ENCODE results near the gene CLMP. TPM values are rescaled to one million over a fixed set of nuclear protein-coding genes. Genes with fewer than 3 reads are reported as not detected.

Gene CLMP
- total RNA-seq, 2 donors from 2014 or later: 48.3 to 126 TPM

- no peaks in the 10 kb centered on the region for H3K4me1 ChIP-seq (ENCODE audit: control insufficient read depth in 1 of 2, low read depth in 2 of 2)
- no peak for ATAC-seq (ENCODE audit: insufficient number of reproducible peaks, low FRiP score, low read depth)
- no peak overlapping the region for H3K27ac ChIP-seq
- H3K9me3 ChIP-seq: no peaks in the 10 kb centered on the region
- TF ChIP-seq CTCF (IDR thresholded peaks at IDR 0.05): no peak
- H3K27me3 ChIP-seq (replicated peaks; ENCODE audit: insufficient read depth): no peaks in the 10 kb centered on the region
- H3K36me3 ChIP-seq: no peaks in the 10 kb centered on the region
- no peak for DNase-seq (ENCODE audit: low spot score)
- no peak overlapping the region for H3K4me3 ChIP-seq
Observed at GRCh38 chr11:123233280-123233974, 38.4 kb upstream of the CLMP start.

- H3K9me3 ChIP-seq: no peaks in the 10 kb centered on the region
- H3K27ac ChIP-seq: no peak overlapping the region
- no peak for DNase-seq (ENCODE audit: low spot score)
- H3K4me1 ChIP-seq (ENCODE audit: control insufficient read depth in 1 of 2, low read depth in 2 of 2): no peaks in the 10 kb centered on the region
- no peaks in the 10 kb centered on the region for H3K27me3 ChIP-seq (replicated peaks; ENCODE audit: insufficient read depth)
- H3K36me3 ChIP-seq: no peaks in the 10 kb centered on the region
- ATAC-seq (ENCODE audit: insufficient number of reproducible peaks, low FRiP score, low read depth): no peak
- H3K4me3 ChIP-seq: no peak overlapping the region
- no peak for TF ChIP-seq CTCF (IDR thresholded peaks at IDR 0.05)
Observed at GRCh38 chr11:123231777-123232176, 36.7 kb upstream of the CLMP start.

- no peaks in the 10 kb centered on the region for H3K9me3 ChIP-seq
- H3K27ac ChIP-seq: no peak overlapping the region
- H3K4me1 ChIP-seq (ENCODE audit: control insufficient read depth in 1 of 2, low read depth in 2 of 2): no peaks in the 10 kb centered on the region
- DNase-seq (ENCODE audit: low spot score): no peak
- no peaks in the 10 kb centered on the region for H3K36me3 ChIP-seq
- H3K27me3 ChIP-seq (replicated peaks; ENCODE audit: insufficient read depth): no peaks in the 10 kb centered on the region
- no peak overlapping the region for H3K4me3 ChIP-seq
- ATAC-seq (ENCODE audit: insufficient number of reproducible peaks, low FRiP score, low read depth): no peak
- TF ChIP-seq CTCF (IDR thresholded peaks at IDR 0.05): no peak
Observed at GRCh38 chr11:123231256-123231655, 36.2 kb upstream of the CLMP start.

GRCh38 chr11:123230346-123230745 is 35.3 kb upstream of the CLMP start:
- Histone ChIP-seq H3K27ac (no peak overlapping the region), H3K27me3 (replicated peaks; ENCODE audit: insufficient read depth) (no peaks in the 10 kb centered on the region), H3K9me3 (no peaks in the 10 kb centered on the region), H3K4me1 (ENCODE audit: control insufficient read depth in 1 of 2, low read depth in 2 of 2) (no peaks in the 10 kb centered on the region), H3K36me3 (no peaks in the 10 kb centered on the region), H3K4me3 (no peak overlapping the region)
- no peak for ATAC-seq (ENCODE audit: insufficient number of reproducible peaks, low FRiP score, low read depth)
- TF ChIP-seq CTCF (IDR thresholded peaks at IDR 0.05): no peak
- DNase-seq (ENCODE audit: low spot score): no peak

- H3K27me3 ChIP-seq (replicated peaks; ENCODE audit: insufficient read depth): no peaks in the 10 kb centered on the region
- H3K4me1 ChIP-seq (ENCODE audit: control insufficient read depth in 1 of 2, low read depth in 2 of 2): no peaks in the 10 kb centered on the region
- DNase-seq (ENCODE audit: low spot score): no peak
- no peaks in the 10 kb centered on the region for H3K36me3 ChIP-seq
- no peak for TF ChIP-seq CTCF (IDR thresholded peaks at IDR 0.05)
- no peak overlapping the region for H3K27ac ChIP-seq
- H3K4me3 ChIP-seq: no peak overlapping the region
- no peaks in the 10 kb centered on the region for H3K9me3 ChIP-seq
- no peak for ATAC-seq (ENCODE audit: insufficient number of reproducible peaks, low FRiP score, low read depth)
Observed at GRCh38 chr11:123228496-123229163, 33.6 kb upstream of the CLMP start.

Data from thoracic aorta (tissue), 2 donors.